ENCODE results near the gene FOXD4L1.
"Not testable (repeated sequence)": the region's sequence is repeated elsewhere in the genome, so short reads cannot be mapped to it uniquely, and the experiment has no call there.

Gene FOXD4L1

GRCh38 chr2:113524986-113525385 lies 26.5 kb downstream of the FOXD4L1 start:
- DNase-seq (ENCODE audit: low read depth in 3 of 3, low spot score in 1 of 3) = not testable (repeated sequence)

GRCh38 chr2:113527350-113528045 lies 29.0 kb downstream of the FOXD4L1 start:
- DNase-seq (ENCODE audit: low read depth in 3 of 3, low spot score in 1 of 3) = not testable (repeated sequence)

GRCh38 chr2:113528126-113528525 lies 29.7 kb downstream of the FOXD4L1 start:
- DNase-seq (ENCODE audit: low read depth in 3 of 3, low spot score in 1 of 3) = not testable (repeated sequence)

- DNase-seq (ENCODE audit: low read depth in 3 of 3, low spot score in 1 of 3) = not testable (repeated sequence)
Observed at GRCh38 chr2:113528904-113529303, 30.4 kb downstream of the FOXD4L1 start.

- not testable (repeated sequence) for DNase-seq (ENCODE audit: low read depth in 3 of 3, low spot score in 1 of 3)
Observed at GRCh38 chr2:113532991-113533390, 34.5 kb downstream of the FOXD4L1 start.

GRCh38 chr2:113536573-113536972 lies 38.1 kb downstream of the FOXD4L1 start:
- not testable (repeated sequence) for DNase-seq (ENCODE audit: low read depth in 3 of 3, low spot score in 1 of 3)

- DNase-seq (ENCODE audit: low read depth in 3 of 3, low spot score in 1 of 3) = not testable (repeated sequence)
Observed at GRCh38 chr2:113540834-113541203, 42.4 kb downstream of the FOXD4L1 start.

GRCh38 chr2:113541204-113541975 lies 42.9 kb downstream of the FOXD4L1 start:
- not testable (repeated sequence) for DNase-seq (ENCODE audit: low read depth in 3 of 3, low spot score in 1 of 3)

GRCh38 chr2:113541976-113542485 lies 43.6 kb downstream of the FOXD4L1 start:
- not testable (repeated sequence) for DNase-seq (ENCODE audit: low read depth in 3 of 3, low spot score in 1 of 3)

GRCh38 chr2:113542529-113542928 lies 44.1 kb downstream of the FOXD4L1 start:
- not testable (repeated sequence) for DNase-seq (ENCODE audit: low read depth in 3 of 3, low spot score in 1 of 3)
